ENCODE data around the gene KCTD21. TPM values are rescaled to one million over a fixed set of nuclear protein-coding genes. Genes with fewer than 3 reads are reported as not detected.

The KCTD21 gene
- total RNA-seq, 1 experiment from 2014 or later, result 3.0 TPM

Other genes with a start within 250 kb of the KCTD21 start
- gene INTS4, start 194.0 kb downstream of the KCTD21 start, total RNA-seq (2021; ENCODE audit: unreplicated experiment), result 41.0 TPM
- gene KCTD14, start 165.3 kb downstream of the KCTD21 start, total RNA-seq (2021; ENCODE audit: unreplicated experiment), result 15.2 TPM
- gene THRSP, start 124.8 kb downstream of the KCTD21 start, total RNA-seq (2021; ENCODE audit: unreplicated experiment), result not detected
- 225 TPM for gene NDUFC2, start 108.8 kb downstream of the KCTD21 start, total RNA-seq (2021; ENCODE audit: unreplicated experiment)
- 50.1 TPM for gene ALG8, start 49.0 kb downstream of the KCTD21 start, total RNA-seq (2021; ENCODE audit: unreplicated experiment)
- 6.0 TPM for gene USP35, start 293 bp upstream of the KCTD21 start, total RNA-seq (2021; ENCODE audit: unreplicated experiment)
- gene GAB2, start 229.2 kb upstream of the KCTD21 start, total RNA-seq (2021; ENCODE audit: unreplicated experiment), result 1.9 TPM

All from HCT116 (cell line).